ENCODE results near the gene ST6GALNAC3.

DNA sequence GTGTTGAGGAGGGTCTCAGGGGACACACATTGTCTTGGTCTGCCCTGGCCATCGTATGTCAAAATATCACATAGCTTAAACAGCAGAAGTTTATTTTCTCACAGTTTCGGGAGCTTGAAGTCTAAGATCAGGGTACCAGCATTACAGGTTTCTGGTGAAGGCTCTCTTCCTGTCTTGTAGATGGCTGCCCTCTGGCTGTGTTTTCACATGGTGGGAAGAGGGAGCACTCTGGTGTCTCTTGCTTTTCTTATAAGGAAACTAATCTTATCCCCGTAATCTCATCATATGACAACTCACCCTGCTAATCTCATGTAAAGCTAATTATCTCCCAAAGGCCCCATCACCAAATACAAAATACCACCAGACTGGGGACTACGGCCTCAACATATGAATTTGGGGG lies 545.8 kb downstream of the ST6GALNAC3 start:
- TF ChIP-seq POLR2AphosphoS5 (IDR thresholded peaks at IDR 0.05; ENCODE audit: low read depth, low read length) (no peak), SIN3A (IDR thresholded peaks at IDR 0.05; ENCODE audit: borderline replicate concordance, insufficient read depth, low read depth, low read length) (no peak), TCF7L2 (IDR thresholded peaks at IDR 0.05; ENCODE audit: low read depth, low read length) (no peak)
- TF ChIP-seq, protein P1, sequence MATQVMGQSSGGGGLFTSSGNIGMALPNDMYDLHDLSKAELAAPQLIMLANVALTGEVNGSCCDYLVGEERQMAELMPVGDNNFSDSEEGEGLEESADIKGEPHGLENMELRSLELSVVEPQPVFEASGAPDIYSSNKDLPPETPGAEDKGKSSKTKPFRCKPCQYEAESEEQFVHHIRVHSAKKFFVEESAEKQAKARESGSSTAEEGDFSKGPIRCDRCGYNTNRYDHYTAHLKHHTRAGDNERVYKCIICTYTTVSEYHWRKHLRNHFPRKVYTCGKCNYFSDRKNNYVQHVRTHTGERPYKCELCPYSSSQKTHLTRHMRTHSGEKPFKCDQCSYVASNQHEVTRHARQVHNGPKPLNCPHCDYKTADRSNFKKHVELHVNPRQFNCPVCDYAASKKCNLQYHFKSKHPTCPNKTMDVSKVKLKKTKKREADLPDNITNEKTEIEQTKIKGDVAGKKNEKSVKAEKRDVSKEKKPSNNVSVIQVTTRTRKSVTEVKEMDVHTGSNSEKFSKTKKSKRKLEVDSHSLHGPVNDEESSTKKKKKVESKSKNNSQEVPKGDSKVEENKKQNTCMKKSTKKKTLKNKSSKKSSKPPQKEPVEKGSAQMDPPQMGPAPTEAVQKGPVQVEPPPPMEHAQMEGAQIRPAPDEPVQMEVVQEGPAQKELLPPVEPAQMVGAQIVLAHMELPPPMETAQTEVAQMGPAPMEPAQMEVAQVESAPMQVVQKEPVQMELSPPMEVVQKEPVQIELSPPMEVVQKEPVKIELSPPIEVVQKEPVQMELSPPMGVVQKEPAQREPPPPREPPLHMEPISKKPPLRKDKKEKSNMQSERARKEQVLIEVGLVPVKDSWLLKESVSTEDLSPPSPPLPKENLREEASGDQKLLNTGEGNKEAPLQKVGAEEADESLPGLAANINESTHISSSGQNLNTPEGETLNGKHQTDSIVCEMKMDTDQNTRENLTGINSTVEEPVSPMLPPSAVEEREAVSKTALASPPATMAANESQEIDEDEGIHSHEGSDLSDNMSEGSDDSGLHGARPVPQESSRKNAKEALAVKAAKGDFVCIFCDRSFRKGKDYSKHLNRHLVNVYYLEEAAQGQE (IDR thresholded peaks at IDR 0.05; ENCODE audit: insufficient read depth in 1 of 2, low read depth in 2 of 2, low read length in 1 of 2): no peak
- TF ChIP-seq, protein P2, sequence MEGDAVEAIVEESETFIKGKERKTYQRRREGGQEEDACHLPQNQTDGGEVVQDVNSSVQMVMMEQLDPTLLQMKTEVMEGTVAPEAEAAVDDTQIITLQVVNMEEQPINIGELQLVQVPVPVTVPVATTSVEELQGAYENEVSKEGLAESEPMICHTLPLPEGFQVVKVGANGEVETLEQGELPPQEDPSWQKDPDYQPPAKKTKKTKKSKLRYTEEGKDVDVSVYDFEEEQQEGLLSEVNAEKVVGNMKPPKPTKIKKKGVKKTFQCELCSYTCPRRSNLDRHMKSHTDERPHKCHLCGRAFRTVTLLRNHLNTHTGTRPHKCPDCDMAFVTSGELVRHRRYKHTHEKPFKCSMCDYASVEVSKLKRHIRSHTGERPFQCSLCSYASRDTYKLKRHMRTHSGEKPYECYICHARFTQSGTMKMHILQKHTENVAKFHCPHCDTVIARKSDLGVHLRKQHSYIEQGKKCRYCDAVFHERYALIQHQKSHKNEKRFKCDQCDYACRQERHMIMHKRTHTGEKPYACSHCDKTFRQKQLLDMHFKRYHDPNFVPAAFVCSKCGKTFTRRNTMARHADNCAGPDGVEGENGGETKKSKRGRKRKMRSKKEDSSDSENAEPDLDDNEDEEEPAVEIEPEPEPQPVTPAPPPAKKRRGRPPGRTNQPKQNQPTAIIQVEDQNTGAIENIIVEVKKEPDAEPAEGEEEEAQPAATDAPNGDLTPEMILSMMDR (IDR thresholded peaks at IDR 0.05): no peak
